ENCODE measurements around the gene FAM163B.

The FAM163B gene

GRCh38 chr9:133539991-133540697, 69.0 kb downstream of the FAM163B start:
- DNase-seq, result no peak

GRCh38 chr9:133538851-133539833, 70.0 kb downstream of the FAM163B start:
- no peak for DNase-seq

GRCh38 chr9:133538176-133538575, 71.0 kb downstream of the FAM163B start:
- DNase-seq, result no peak

- no peak for DNase-seq
Observed at GRCh38 chr9:133537257-133537656, 71.9 kb downstream of the FAM163B start.

GRCh38 chr9:133536536-133536935, 72.7 kb downstream of the FAM163B start:
- DNase-seq, result no peak

- no peak for DNase-seq
Observed at GRCh38 chr9:133536080-133536479, 73.1 kb downstream of the FAM163B start.

- DNase-seq, result no peak
Observed at GRCh38 chr9:133535306-133535877, 73.8 kb downstream of the FAM163B start.

- peak; percentile 42 for DNase-seq
Observed at GRCh38 chr9:133534346-133535291, 74.6 kb downstream of the FAM163B start, which contains the start of gene ADAMTSL2. TSS of gene ADAMTSL2 (plus strand) at chr9:133534704. CDS start at chr9:133536713, 2,009 bp downstream.

- DNase-seq, result no peak
Observed at GRCh38 chr9:133533857-133534256, 75.3 kb downstream of the FAM163B start.

- peak; percentile 68 for DNase-seq
Observed at GRCh38 chr9:133532937-133533668, 76.1 kb downstream of the FAM163B start.

- DNase-seq, result no peak
Observed at GRCh38 chr9:133531293-133531692, 77.9 kb downstream of the FAM163B start.

GRCh38 chr9:133529874-133530273, 79.3 kb downstream of the FAM163B start:
- DNase-seq, result no peak

- DNase-seq, result no peak
Observed at GRCh38 chr9:133529457-133529856, 79.7 kb downstream of the FAM163B start.

- DNase-seq, result no peak
Observed at GRCh38 chr9:133528876-133529241, 80.3 kb downstream of the FAM163B start.

GRCh38 chr9:133528001-133528875, 81.0 kb downstream of the FAM163B start:
- DNase-seq, result no peak

- no peak for DNase-seq
Observed at GRCh38 chr9:133527444-133527920, 81.7 kb downstream of the FAM163B start.

All from CD4-positive, alpha-beta T cell treated with Interleukin-12 subunit alpha and Interleukin-12 subunit beta, for 1 hour (primary cell).